Activated CD4-positive, alpha-beta T cell treated with anti-CD3 and anti-CD28 coated beads for 36 hours (primary cell): ENCODE measurements around the gene DUX4. TPM values are rescaled to one million over a fixed set of nuclear protein-coding genes. Genes with fewer than 3 reads are reported as not detected.
"Not testable (repeated sequence)": the region's sequence is repeated elsewhere in the genome, so short reads cannot be mapped to it uniquely, and the experiment has no call there.

ENCODE experiments used
- ATAC-seq: fragments of 200-7000 bp; cut with Tn5 transposase; one replicate; pipeline ENCODE4 v1.10.0; 2021; ENCODE audit warnings: mild to moderate bottlenecking, moderate library complexity
- CTCF ChIA-PET: fragments of 350-600 bp; sonication (Branson Sonifier 250); formaldehyde crosslinking; loops from one replicate; lab custom pipeline; 2021; ENCODE audit warnings: antibody characterized with exemption; lab: Charles Lee
- POLR2A ChIA-PET: fragments of 350-600 bp; sonication (Branson Sonifier 250); formaldehyde crosslinking; loops from one replicate; lab custom pipeline; 2021; ENCODE audit warnings: antibody characterized with exemption, inconsistent platforms; lab: Charles Lee
- DNase-seq: peaks from one replicate; pipeline ENCODE4 v3.0.0-alpha.2; 2020
- H3K27ac Mint-ChIP-seq: one replicate; pipeline ENCODE4 v1.8.0; 2021; ENCODE audit warnings: mixed read lengths
- H3K27me3 Mint-ChIP-seq: one replicate; pipeline ENCODE4 v1.8.0; 2021; ENCODE audit warnings: mixed read lengths
- H3K36me3 Mint-ChIP-seq: one replicate; pipeline ENCODE4 v1.8.0; 2021; ENCODE audit warnings: low read depth, mixed read lengths
- H3K4me1 Mint-ChIP-seq: one replicate; pipeline ENCODE4 v1.8.0; 2021; ENCODE audit warnings: mixed read lengths
- H3K4me3 Mint-ChIP-seq: one replicate; pipeline ENCODE4 v1.8.0; 2021; ENCODE audit warnings: mild to moderate bottlenecking, moderate library complexity, mixed read lengths
- H3K9me3 Mint-ChIP-seq: one replicate; pipeline ENCODE4 v1.8.0; 2021; ENCODE audit warnings: low read depth, mixed read lengths
- intact Hi-C, 2 experiments: fragments of 100-400 bp; cut with DNase I in 1 of 2; cut with micrococcal nuclease in 1 of 2; formaldehyde crosslinking; loops; one replicate each; pipeline versions ENCODE4 v1.14.2 to v1.15.1; 2022 to 2024; cut with DNase I, micrococcal nuclease
- total RNA-seq, 2 experiments: library from RNA; stranded (reverse); gene quantifications; one replicate each; pipeline ENCODE4 v1.2.3, GENCODE V29; 2021

DUX4 gene
- total RNA-seq, result not detected

GRCh38 chr4:190173428-190173827 is at the start of gene DUX4:
Gene DUX4 (plus strand): TSS chr4:190173774. CDS start chr4:190173774, 0 bp downstream.
- H3K4me3 Mint-ChIP-seq, H3K4me1 Mint-ChIP-seq, ATAC-seq, POLR2A ChIA-PET, H3K9me3 Mint-ChIP-seq, H3K27me3 Mint-ChIP-seq, H3K36me3 Mint-ChIP-seq, DNase-seq, intact Hi-C loops, H3K27ac Mint-ChIP-seq, CTCF ChIA-PET: not testable (repeated sequence)

- POLR2A ChIA-PET, result not testable (repeated sequence)
Observed at GRCh38 chr4:190175436-190175835, 1.9 kb downstream of the DUX4 start.

GRCh38 chr4:190177727-190178605 is 4.4 kb downstream of the DUX4 start:
- ATAC-seq, H3K27ac Mint-ChIP-seq, H3K27me3 Mint-ChIP-seq, intact Hi-C loops, H3K4me3 Mint-ChIP-seq, H3K4me1 Mint-ChIP-seq, CTCF ChIA-PET, H3K36me3 Mint-ChIP-seq, POLR2A ChIA-PET, H3K9me3 Mint-ChIP-seq: not testable (repeated sequence)
- peak; percentile 29 for DNase-seq

More at GRCh38 chr4:190175436-190175835, 1.9 kb downstream of the DUX4 start:
- intact Hi-C loops, H3K36me3 Mint-ChIP-seq, H3K4me3 Mint-ChIP-seq, ATAC-seq, H3K27me3 Mint-ChIP-seq, H3K9me3 Mint-ChIP-seq, H3K27ac Mint-ChIP-seq, H3K4me1 Mint-ChIP-seq, CTCF ChIA-PET, DNase-seq: not testable (repeated sequence)

GRCh38 chr4:190178606-190178990 is 5.0 kb downstream of the DUX4 start:
- H3K4me1 Mint-ChIP-seq, DNase-seq, H3K36me3 Mint-ChIP-seq, H3K4me3 Mint-ChIP-seq, POLR2A ChIA-PET, ATAC-seq, CTCF ChIA-PET, H3K27ac Mint-ChIP-seq, H3K27me3 Mint-ChIP-seq, H3K9me3 Mint-ChIP-seq, intact Hi-C loops: not testable (repeated sequence)

- POLR2A ChIA-PET, H3K4me3 Mint-ChIP-seq, intact Hi-C loops, H3K36me3 Mint-ChIP-seq, H3K4me1 Mint-ChIP-seq, H3K27me3 Mint-ChIP-seq, CTCF ChIA-PET, DNase-seq, H3K9me3 Mint-ChIP-seq, H3K27ac Mint-ChIP-seq: not testable (repeated sequence)
- ATAC-seq, result peak; percentile 19
Observed at GRCh38 chr4:190179030-190179739, 5.6 kb downstream of the DUX4 start.

GRCh38 chr4:190179740-190180094 is 6.1 kb downstream of the DUX4 start:
- H3K4me1 Mint-ChIP-seq, H3K4me3 Mint-ChIP-seq, H3K9me3 Mint-ChIP-seq, H3K27me3 Mint-ChIP-seq, DNase-seq, POLR2A ChIA-PET, H3K36me3 Mint-ChIP-seq, intact Hi-C loops, CTCF ChIA-PET, H3K27ac Mint-ChIP-seq, ATAC-seq: not testable (repeated sequence)

GRCh38 chr4:190180947-190181346 is 7.4 kb downstream of the DUX4 start:
- POLR2A ChIA-PET, DNase-seq, intact Hi-C loops, H3K36me3 Mint-ChIP-seq, H3K9me3 Mint-ChIP-seq, H3K4me1 Mint-ChIP-seq, ATAC-seq, H3K27ac Mint-ChIP-seq, CTCF ChIA-PET, H3K4me3 Mint-ChIP-seq, H3K27me3 Mint-ChIP-seq: not testable (repeated sequence)

- POLR2A ChIA-PET, H3K36me3 Mint-ChIP-seq, DNase-seq, CTCF ChIA-PET, H3K9me3 Mint-ChIP-seq, H3K4me3 Mint-ChIP-seq, intact Hi-C loops, H3K27me3 Mint-ChIP-seq, H3K27ac Mint-ChIP-seq, H3K4me1 Mint-ChIP-seq: not testable (repeated sequence)
- peak; percentile 26 for ATAC-seq
Observed at GRCh38 chr4:190181481-190182100, 8.0 kb downstream of the DUX4 start.

GRCh38 chr4:190203510-190203909 is 29.9 kb downstream of the DUX4 start:
- H3K27me3 Mint-ChIP-seq, intact Hi-C loops, H3K36me3 Mint-ChIP-seq, CTCF ChIA-PET, H3K27ac Mint-ChIP-seq, H3K9me3 Mint-ChIP-seq, H3K4me1 Mint-ChIP-seq, H3K4me3 Mint-ChIP-seq, DNase-seq, POLR2A ChIA-PET, ATAC-seq: not testable (repeated sequence)
